D721Med (cell line): ENCODE data around the gene C9orf78.

Source experiments
- DNase-seq: peaks from one replicate; pipeline ENCODE4 v3.0.0; 2011; ENCODE audit warnings: low spot score; ENCODE audit not compliant: insufficient read length
- FAIRE-seq: peaks from 2 replicates; lab custom pipeline; 2011; peaks lifted over from hg19 to GRCh38; lab: Jason Lieb, UNC
- TF ChIP-seq, protein P1 (sequence below): IDR thresholded peaks from 2 replicates; pipeline ENCODE4 v1.5.1; 2012; ENCODE audit warnings: mild to moderate bottlenecking, control low read depth; ENCODE audit not compliant: insufficient read depth; ENCODE audit errors: missing control alignments

C9orf78 gene

GRCh38 chr9:129865668-129866320 is 30.7 kb upstream of the C9orf78 start:
- FAIRE-seq (no peak), DNase-seq (no peak)
- TF ChIP-seq, protein P1, sequence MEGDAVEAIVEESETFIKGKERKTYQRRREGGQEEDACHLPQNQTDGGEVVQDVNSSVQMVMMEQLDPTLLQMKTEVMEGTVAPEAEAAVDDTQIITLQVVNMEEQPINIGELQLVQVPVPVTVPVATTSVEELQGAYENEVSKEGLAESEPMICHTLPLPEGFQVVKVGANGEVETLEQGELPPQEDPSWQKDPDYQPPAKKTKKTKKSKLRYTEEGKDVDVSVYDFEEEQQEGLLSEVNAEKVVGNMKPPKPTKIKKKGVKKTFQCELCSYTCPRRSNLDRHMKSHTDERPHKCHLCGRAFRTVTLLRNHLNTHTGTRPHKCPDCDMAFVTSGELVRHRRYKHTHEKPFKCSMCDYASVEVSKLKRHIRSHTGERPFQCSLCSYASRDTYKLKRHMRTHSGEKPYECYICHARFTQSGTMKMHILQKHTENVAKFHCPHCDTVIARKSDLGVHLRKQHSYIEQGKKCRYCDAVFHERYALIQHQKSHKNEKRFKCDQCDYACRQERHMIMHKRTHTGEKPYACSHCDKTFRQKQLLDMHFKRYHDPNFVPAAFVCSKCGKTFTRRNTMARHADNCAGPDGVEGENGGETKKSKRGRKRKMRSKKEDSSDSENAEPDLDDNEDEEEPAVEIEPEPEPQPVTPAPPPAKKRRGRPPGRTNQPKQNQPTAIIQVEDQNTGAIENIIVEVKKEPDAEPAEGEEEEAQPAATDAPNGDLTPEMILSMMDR: no peak

- no peak for FAIRE-seq
Observed at GRCh38 chr9:129864991-129865647, 30.0 kb upstream of the C9orf78 start.

GRCh38 chr9:129863059-129863690 is 28.1 kb upstream of the C9orf78 start:
- FAIRE-seq: no peak
- TF ChIP-seq, protein P1: no peak
- DNase-seq: no peak

More at GRCh38 chr9:129864991-129865647, 30.0 kb upstream of the C9orf78 start:
- DNase-seq: no peak
- TF ChIP-seq, protein P1: no peak

GRCh38 chr9:129861447-129861827 is 26.4 kb upstream of the C9orf78 start:
- FAIRE-seq: no peak
- TF ChIP-seq, protein P1: no peak
- DNase-seq: no peak

- DNase-seq (no peak), FAIRE-seq (no peak)
- TF ChIP-seq, protein P1: no peak
Observed at GRCh38 chr9:129860653-129861446, 25.8 kb upstream of the C9orf78 start.

GRCh38 chr9:129858167-129858962 is 23.3 kb upstream of the C9orf78 start:
- TF ChIP-seq, protein P1: no peak
- DNase-seq (no peak), FAIRE-seq (no peak)
